ENCODE measurements around the gene NAALADL2.
"Not testable (repeated sequence)": the region's sequence is repeated elsewhere in the genome, so short reads cannot be mapped to it uniquely, and the experiment has no call there.

The NAALADL2 gene

GRCh38 chr3:175336406-175337133, 477.4 kb downstream of the NAALADL2 start:
- DNase-seq, result no peak

- DNase-seq, result no peak
Observed at GRCh38 chr3:175337631-175338030, 478.5 kb downstream of the NAALADL2 start.

GRCh38 chr3:175338775-175339535, 479.8 kb downstream of the NAALADL2 start:
- DNase-seq, result no peak

GRCh38 chr3:175340338-175341015, 481.3 kb downstream of the NAALADL2 start:
- no peak for DNase-seq

GRCh38 chr3:175342196-175342595, 483.1 kb downstream of the NAALADL2 start:
- no peak for DNase-seq

- DNase-seq, result no peak
Observed at GRCh38 chr3:175343946-175344345, 484.8 kb downstream of the NAALADL2 start.

- no peak for DNase-seq
Observed at GRCh38 chr3:175346573-175347356, 487.6 kb downstream of the NAALADL2 start.

- no peak for DNase-seq
Observed at GRCh38 chr3:175349168-175349567, 490.0 kb downstream of the NAALADL2 start.

GRCh38 chr3:175355801-175356335, 496.7 kb downstream of the NAALADL2 start:
- no peak for DNase-seq

GRCh38 chr3:175356899-175357324, 497.8 kb downstream of the NAALADL2 start:
- DNase-seq, result no peak

GRCh38 chr3:175357758-175358157, 498.6 kb downstream of the NAALADL2 start:
- no peak for DNase-seq

GRCh38 chr3:175358935-175359334, 499.8 kb downstream of the NAALADL2 start:
- DNase-seq, result no peak

GRCh38 chr3:175370426-175370825, 511.3 kb downstream of the NAALADL2 start:
- not testable (repeated sequence) for DNase-seq

- not testable (repeated sequence) for DNase-seq
Observed at GRCh38 chr3:175371187-175371586, 512.1 kb downstream of the NAALADL2 start.

- no peak for DNase-seq
Observed at GRCh38 chr3:175374705-175375104, 515.6 kb downstream of the NAALADL2 start.

- DNase-seq, result no peak
Observed at GRCh38 chr3:175378348-175378747, 519.2 kb downstream of the NAALADL2 start.

GRCh38 chr3:175381685-175382084, 522.6 kb downstream of the NAALADL2 start:
- DNase-seq, result no peak

- no peak for DNase-seq
Observed at GRCh38 chr3:175383371-175383770, 524.2 kb downstream of the NAALADL2 start.

- DNase-seq, result no peak
Observed at GRCh38 chr3:175383813-175384212, 524.7 kb downstream of the NAALADL2 start.

GRCh38 chr3:175384569-175384968, 525.4 kb downstream of the NAALADL2 start:
- no peak for DNase-seq

GRCh38 chr3:175386630-175387029, 527.5 kb downstream of the NAALADL2 start:
- DNase-seq, result no peak

- no peak for DNase-seq
Observed at GRCh38 chr3:175389560-175389959, 530.4 kb downstream of the NAALADL2 start.

GRCh38 chr3:175391601-175392000, 532.5 kb downstream of the NAALADL2 start:
- no peak for DNase-seq
